Measurements from ENCODE around the gene RGS7. TPM values are rescaled to one million over a fixed set of nuclear protein-coding genes. Genes with fewer than 3 reads are reported as not detected.
"Not testable (repeated sequence)": the region's sequence is repeated elsewhere in the genome, so short reads cannot be mapped to it uniquely, and the experiment has no call there.

Gene RGS7
- total RNA-seq, 1 donor from 2014 or later: not detected

- TF ChIP-seq CTCF (IDR thresholded peaks at IDR 0.05) (no peak), POLR2A (IDR thresholded peaks at IDR 0.05) (no peak), POLR2AphosphoS5 (IDR thresholded peaks at IDR 0.05; ENCODE audit: insufficient read depth in 1 of 2, low read depth in 1 of 2) (no peak)
- intact Hi-C loops (cut with DNase I): no loop called here
- Histone ChIP-seq H3K27me3 (no peaks in the 10 kb centered on the region), H3K36me3 (no peaks in the 10 kb centered on the region), H3K27ac (no peak overlapping the region), H3K4me1 (no peaks in the 10 kb centered on the region), H3K4me3 (no peak overlapping the region), H3K9me3 (no peaks in the 10 kb centered on the region)
- DNase-seq (ENCODE audit: extremely low spot score in 2 of 2): no peak
These were observed 47.4 kb downstream of the RGS7 start for GRCh38 chr1:241309651-241310050.

GRCh38 chr1:241308471-241308870, 48.5 kb downstream of the RGS7 start:
- no peak overlapping the region for H3K4me3 ChIP-seq
- H3K27me3 ChIP-seq: no peaks in the 10 kb centered on the region
- no peak overlapping the region for H3K27ac ChIP-seq
- no peak for DNase-seq (ENCODE audit: extremely low spot score in 2 of 2)
- TF ChIP-seq POLR2A (IDR thresholded peaks at IDR 0.05): no peak
- intact Hi-C loops (cut with DNase I): no loop called here
- H3K9me3 ChIP-seq: no peaks in the 10 kb centered on the region
- H3K4me1 ChIP-seq: no peaks in the 10 kb centered on the region
- no peaks in the 10 kb centered on the region for H3K36me3 ChIP-seq

- no peak overlapping the region for H3K27ac ChIP-seq
- H3K4me1 ChIP-seq: no peaks in the 10 kb centered on the region
- no peaks in the 10 kb centered on the region for H3K36me3 ChIP-seq
- H3K9me3 ChIP-seq: no peaks in the 10 kb centered on the region
- no peak overlapping the region for H3K4me3 ChIP-seq
- no peaks in the 10 kb centered on the region for H3K27me3 ChIP-seq
- TF ChIP-seq POLR2AphosphoS5 (IDR thresholded peaks at IDR 0.05; ENCODE audit: insufficient read depth in 1 of 2, low read depth in 1 of 2) (no peak), CTCF (IDR thresholded peaks at IDR 0.05) (no peak), POLR2A (IDR thresholded peaks at IDR 0.05) (no peak)
- intact Hi-C loops (cut with DNase I): no loop called here
- no peak for DNase-seq (ENCODE audit: extremely low spot score in 2 of 2)
These were observed 49.0 kb downstream of the RGS7 start for GRCh38 chr1:241308011-241308410.

GRCh38 chr1:241306125-241306790, 50.7 kb downstream of the RGS7 start:
- H3K27me3 ChIP-seq: no peaks in the 10 kb centered on the region
- no peak overlapping the region for H3K27ac ChIP-seq
- H3K4me1 ChIP-seq: no peaks in the 10 kb centered on the region
- no peak for DNase-seq (ENCODE audit: extremely low spot score in 2 of 2)
- H3K36me3 ChIP-seq: no peaks in the 10 kb centered on the region
- TF ChIP-seq POLR2A (IDR thresholded peaks at IDR 0.05): no peak
- no peak for TF ChIP-seq CTCF (IDR thresholded peaks at IDR 0.05)
- TF ChIP-seq POLR2AphosphoS5 (IDR thresholded peaks at IDR 0.05; ENCODE audit: insufficient read depth in 1 of 2, low read depth in 1 of 2): no peak
- intact Hi-C loops (cut with DNase I): no loop called here
- no peak overlapping the region for H3K4me3 ChIP-seq
- H3K9me3 ChIP-seq: no peaks in the 10 kb centered on the region

- intact Hi-C loops (cut with DNase I); H3K27me3 ChIP-seq; H3K4me1 ChIP-seq: not testable (repeated sequence)
These were observed 55.0 kb downstream of the RGS7 start for GRCh38 chr1:241302024-241302423.

GRCh38 chr1:241299347-241299746, 57.7 kb downstream of the RGS7 start:
- TF ChIP-seq POLR2A (IDR thresholded peaks at IDR 0.05): no peak
- TF ChIP-seq POLR2AphosphoS5 (IDR thresholded peaks at IDR 0.05; ENCODE audit: insufficient read depth in 1 of 2, low read depth in 1 of 2): no peak
- TF ChIP-seq CTCF (IDR thresholded peaks at IDR 0.05): no peak
- Histone ChIP-seq H3K27ac (no peak overlapping the region), H3K9me3 (no peaks in the 10 kb centered on the region), H3K4me1 (no peaks in the 10 kb centered on the region), H3K27me3 (no peaks in the 10 kb centered on the region), H3K36me3 (no peaks in the 10 kb centered on the region), H3K4me3 (no peak overlapping the region)
- intact Hi-C loops (cut with DNase I): no loop called here
- no peak for DNase-seq (ENCODE audit: extremely low spot score in 2 of 2)

More at GRCh38 chr1:241302024-241302423, 55.0 kb downstream of the RGS7 start:
- not testable (repeated sequence) for H3K9me3 ChIP-seq; H3K27ac ChIP-seq; DNase-seq (ENCODE audit: extremely low spot score in 2 of 2); H3K4me3 ChIP-seq; H3K36me3 ChIP-seq

Data from vagina (tissue), 2 donors.